ENCODE data around the gene BATF3. TPM values are rescaled to one million over a fixed set of nuclear protein-coding genes. Genes with fewer than 3 reads are reported as not detected.

Gene BATF3
- total and polyA plus RNA-seq, 9 of the 15 experiments (the other 6 are each of a cell fraction or from before 2014, with no cell fraction given) = 0.40 to 3.8 (median 2.0) TPM

DNA sequence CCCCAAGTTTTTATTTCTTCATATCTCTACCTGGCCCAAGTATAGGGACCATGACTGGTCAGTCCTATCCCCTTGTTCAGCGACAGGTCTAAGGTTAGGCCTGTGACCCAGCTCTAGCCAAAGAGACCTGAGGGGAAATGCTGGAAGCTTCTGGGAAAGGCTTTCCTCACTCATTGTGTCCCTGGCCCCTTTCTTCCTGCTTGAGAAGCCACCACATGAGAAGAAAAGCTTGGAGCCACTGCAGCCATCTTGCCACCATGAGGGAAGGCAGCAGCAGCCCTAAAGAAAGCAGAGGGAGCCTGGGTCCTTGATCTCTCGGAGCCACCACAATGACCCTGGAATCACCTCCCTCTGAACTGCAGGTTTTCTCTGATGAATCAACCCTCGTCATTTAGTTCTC, 47.7 kb downstream of the BATF3 start:
- H3K9me1 ChIP-seq (ENCODE audit: control insufficient read depth, insufficient read depth, low read length) = no peaks in the 10 kb centered on the region
- H2AFZ ChIP-seq (ENCODE audit: low read depth, low read length) = no peak overlapping the region
- FAIRE-seq (no peak), ATAC-seq (no peak), DNase-seq (ENCODE audit: extremely low read depth in 1 of 4, low spot score in 3 of 4) (no peak)
- H3K79me2 ChIP-seq (ENCODE audit: control insufficient read depth, insufficient read depth, low read length) = no peaks in the 10 kb centered on the region
- peaks cover 0 to 2% of the 10 kb centered on the region in 2 experiments; a peak in 1 of 5 replicates for H3K4me1 ChIP-seq (replicated peaks in 1 of 2; ENCODE audit: control insufficient read depth in 2 of 2, insufficient read depth in 2 of 2, low read length in 2 of 2)
- no peak overlapping the region for H3K27ac ChIP-seq (ENCODE audit: extremely low read depth, low read depth, low read length)
- no peak overlapping the region for H3K4me2 ChIP-seq (ENCODE audit: insufficient read depth, low read length)
- H3K4me3 ChIP-seq = no peak overlapping the region
- no peak overlapping the region for H3K9ac ChIP-seq (ENCODE audit: insufficient read depth in 1 of 2, low read depth in 2 of 2, low read length in 2 of 2)
- POLR2A ChIA-PET = interaction anchor here (1.1 to 1.4 kb wide), 3 partner anchors 13 to 43 kb away, joined by 5 to 7 read pairs (median 5); partner anchors contain the start of gene ATF3
- 15% methylated on average over 3 of the region's 3 CpGs for WGBS (ENCODE audit: insufficient coverage, low coverage, missing lambda C conversion rate)
- intact Hi-C loops (cut with micrococcal nuclease) (no loop called here), in situ Hi-C loops (cut with MboI) (no loop called here)
- peaks cover 15 to 34% of the 10 kb centered on the region in 2 experiments; a peak in 4 of 5 replicates for H3K27me3 ChIP-seq (ENCODE audit: control insufficient read depth in 2 of 2, insufficient read depth in 2 of 2, low read length in 2 of 2)
- no peaks in the 10 kb centered on the region for H4K20me1 ChIP-seq (replicated peaks; ENCODE audit: control insufficient read depth, insufficient read depth, low read length)
- no TSS peak for BruUV-seq (replicated peaks)
- no peaks in the 10 kb centered on the region for H3K36me3 ChIP-seq (ENCODE audit: control insufficient read depth, insufficient read depth, low read length)
- no peak for TF ChIP-seq ZNF384 (IDR thresholded peaks at IDR 0.05; ENCODE audit: low read depth, low read length)
- TF ChIP-seq CLOCK (CRISPR knock-in tag; IDR thresholded peaks at IDR 0.05; ENCODE audit: borderline replicate concordance) = no peak
- TF ChIP-seq, protein P1, sequence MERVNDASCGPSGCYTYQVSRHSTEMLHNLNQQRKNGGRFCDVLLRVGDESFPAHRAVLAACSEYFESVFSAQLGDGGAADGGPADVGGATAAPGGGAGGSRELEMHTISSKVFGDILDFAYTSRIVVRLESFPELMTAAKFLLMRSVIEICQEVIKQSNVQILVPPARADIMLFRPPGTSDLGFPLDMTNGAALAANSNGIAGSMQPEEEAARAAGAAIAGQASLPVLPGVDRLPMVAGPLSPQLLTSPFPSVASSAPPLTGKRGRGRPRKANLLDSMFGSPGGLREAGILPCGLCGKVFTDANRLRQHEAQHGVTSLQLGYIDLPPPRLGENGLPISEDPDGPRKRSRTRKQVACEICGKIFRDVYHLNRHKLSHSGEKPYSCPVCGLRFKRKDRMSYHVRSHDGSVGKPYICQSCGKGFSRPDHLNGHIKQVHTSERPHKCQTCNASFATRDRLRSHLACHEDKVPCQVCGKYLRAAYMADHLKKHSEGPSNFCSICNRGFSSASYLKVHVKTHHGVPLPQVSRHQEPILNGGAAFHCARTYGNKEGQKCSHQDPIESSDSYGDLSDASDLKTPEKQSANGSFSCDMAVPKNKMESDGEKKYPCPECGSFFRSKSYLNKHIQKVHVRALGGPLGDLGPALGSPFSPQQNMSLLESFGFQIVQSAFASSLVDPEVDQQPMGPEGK (CRISPR knock-in tag; IDR thresholded peaks at IDR 0.05; ENCODE audit: borderline replicate concordance) = no peak
- peak; percentile 58 for TF ChIP-seq RBM25 (IDR thresholded peaks at IDR 0.05; ENCODE audit: low read depth, low read length, severe bottlenecking)
- CTCF ChIA-PET (ENCODE audit: low intra/inter-chr PET ratio) = no interaction called here
- H3K9me3 ChIP-seq (replicated peaks; ENCODE audit: control insufficient read depth, insufficient read depth, low read depth, low read length) = no peaks in the 10 kb centered on the region
